Trophoblast cell (in vitro differentiated cells and primary cell): ENCODE data around the gene MAP1LC3B2.

ENCODE experiments used
- DNase-seq, 2 donors: peaks; one replicate each; pipeline ENCODE4 v3.0.0-alpha.2; 2016
- H2AFZ ChIP-seq: 2 replicates; pipeline ENCODE4 v1.6.1; 2013; ENCODE audit warnings: low read length, moderate library complexity, mild to moderate bottlenecking; ENCODE audit not compliant: insufficient read depth, poor library complexity
- H2AK5ac ChIP-seq: 2 replicates; pipeline ENCODE4 v1.6.1; 2013; ENCODE audit warnings: mild to moderate bottlenecking, low read length
- H2BK120ac ChIP-seq: 2 replicates; pipeline ENCODE4 v1.6.1; 2013; ENCODE audit warnings: low read length, mild to moderate bottlenecking, moderate library complexity; ENCODE audit not compliant: insufficient read depth, poor library complexity
- H2BK12ac ChIP-seq: 2 replicates; pipeline ENCODE4 v1.6.1; 2013; ENCODE audit warnings: mild to moderate bottlenecking, low read length, moderate library complexity
- H2BK5ac ChIP-seq: 2 replicates; pipeline ENCODE4 v1.6.1; 2013; ENCODE audit warnings: low read length, low read depth, moderate library complexity, mild to moderate bottlenecking; ENCODE audit not compliant: poor library complexity
- H3K14ac ChIP-seq: 2 replicates; pipeline ENCODE4 v1.6.1; 2013; ENCODE audit warnings: mild to moderate bottlenecking, low read length
- H3K18ac ChIP-seq: 2 replicates; pipeline ENCODE4 v1.6.1; 2013; ENCODE audit warnings: mild to moderate bottlenecking, low read length
- H3K23ac ChIP-seq: 2 replicates; pipeline ENCODE4 v1.6.1; 2013; ENCODE audit warnings: low read length
- H3K27ac ChIP-seq: 2 replicates; pipeline ENCODE4 v1.5.1; 2013; ENCODE audit warnings: low read depth, mild to moderate bottlenecking, inconsistent platforms, low read length, moderate library complexity
- H3K27me3 ChIP-seq: 2 replicates; pipeline ENCODE4 v1.6.1; 2013; ENCODE audit warnings: inconsistent platforms, mild to moderate bottlenecking, low read length, moderate library complexity; ENCODE audit not compliant: insufficient read depth
- H3K36me3 ChIP-seq, 2 experiments: 1 replicate in 1 of 2; 2 replicates in 1 of 2; pipeline ENCODE4 v1.6.1; 2013; ENCODE audit warnings: low read length in 2 of 2, mild to moderate bottlenecking in 2 of 2, moderate library complexity in 1 of 2; ENCODE audit not compliant: insufficient read depth in 2 of 2, control insufficient read depth in 1 of 2
- H3K4ac ChIP-seq: 2 replicates; pipeline ENCODE4 v1.6.1; 2013; ENCODE audit warnings: low read depth, mild to moderate bottlenecking, low read length, moderate library complexity
- H3K4me1 ChIP-seq, 2 experiments: 1 replicate in 1 of 2; 2 replicates in 1 of 2; pipeline ENCODE4 v1.6.1; 2013; ENCODE audit warnings: low read length in 2 of 2, mild to moderate bottlenecking in 2 of 2, moderate library complexity in 1 of 2; ENCODE audit not compliant: insufficient read depth in 2 of 2, control insufficient read depth in 1 of 2
- H3K4me2 ChIP-seq: 2 replicates; pipeline ENCODE4 v1.6.1; 2013; ENCODE audit warnings: inconsistent platforms, mild to moderate bottlenecking, low read length, moderate library complexity
- H3K4me3 ChIP-seq: 2 replicates; pipeline ENCODE4 v1.5.1; 2013; ENCODE audit warnings: mild to moderate bottlenecking, low read depth, low read length, inconsistent platforms
- H3K79me1 ChIP-seq: one replicate; pipeline ENCODE4 v1.6.1; 2013; ENCODE audit warnings: low read length
- H3K79me2 ChIP-seq: 2 replicates; pipeline ENCODE4 v1.6.1; 2013; ENCODE audit warnings: low read length, mild to moderate bottlenecking; ENCODE audit not compliant: control insufficient read depth, insufficient read depth, poor library complexity
- H3K9ac ChIP-seq: 2 replicates; pipeline ENCODE4 v1.6.1; 2013; ENCODE audit warnings: mild to moderate bottlenecking, low read length
- H3K9me3 ChIP-seq: 2 replicates; pipeline ENCODE4 v1.6.1; 2013; ENCODE audit warnings: low read depth, mild to moderate bottlenecking, control low read depth, inconsistent platforms, low read length; ENCODE audit not compliant: insufficient read depth
- H4K12ac ChIP-seq: 2 replicates; pipeline ENCODE4 v1.6.1; 2013; ENCODE audit warnings: low read depth, mild to moderate bottlenecking, low read length, moderate library complexity
- H4K8ac ChIP-seq: 2 replicates; pipeline ENCODE4 v1.6.1; 2013; ENCODE audit warnings: low read depth, mild to moderate bottlenecking, low read length, moderate library complexity
- H4K91ac ChIP-seq: one replicate; pipeline ENCODE4 v1.6.1; 2013; ENCODE audit warnings: low read depth, mild to moderate bottlenecking, low read length, moderate library complexity
- WGBS: extraction: QIAGEN DNeasy Blood & Tissue Kit; methylation state at CpG from one replicate; pipeline ENCODE4 v1.1.7; 2013; ENCODE audit warnings: missing lambda C conversion rate; ENCODE audit not compliant: insufficient read length, insufficient coverage; ENCODE audit errors: extremely low coverage; 5-methylcytosine and 5-hydroxymethylcytosine counted together

The MAP1LC3B2 gene

DNA sequence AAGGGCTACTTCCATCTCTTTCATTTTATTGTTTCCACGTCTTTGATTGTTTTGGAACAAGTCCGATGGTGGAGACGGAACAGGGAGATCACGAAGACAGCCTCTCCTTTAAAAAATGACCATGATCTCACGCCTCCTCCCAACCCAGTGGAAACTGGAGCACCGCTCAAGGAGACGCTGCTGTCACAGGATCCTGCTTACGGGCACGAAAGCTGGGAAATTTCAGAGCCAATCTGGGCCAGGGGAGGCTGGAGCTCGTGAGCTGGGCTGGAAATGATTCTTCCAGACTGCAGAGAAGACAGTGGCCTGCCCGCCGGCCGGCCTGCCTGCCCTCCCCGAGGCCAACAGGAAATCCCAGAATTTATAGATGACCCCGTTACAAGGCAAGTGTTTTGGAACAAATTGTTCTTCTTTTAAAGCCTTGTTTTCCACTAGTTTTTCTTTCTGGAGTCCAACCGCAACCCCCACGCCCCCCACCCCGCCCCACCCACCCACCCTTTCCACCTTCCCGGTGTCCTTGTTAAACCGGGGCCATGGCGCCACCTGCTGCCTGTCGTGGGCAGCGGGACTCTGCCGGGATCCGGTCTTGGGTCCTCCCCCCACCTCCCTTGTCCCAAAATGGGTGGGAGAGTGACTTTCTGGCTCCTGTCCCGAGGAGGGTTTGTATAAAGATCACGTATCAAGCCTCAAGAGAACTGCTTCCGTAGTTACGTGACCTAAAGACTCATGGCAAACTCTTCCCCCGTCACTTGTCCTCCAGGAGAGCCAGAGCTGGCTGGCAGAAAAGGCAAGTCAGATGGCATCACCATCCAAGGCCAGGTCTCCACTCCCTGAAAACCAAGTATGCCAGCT is 40.3 kb downstream of the MAP1LC3B2 start:
- Histone ChIP-seq H3K23ac (no peak overlapping the region), H2BK5ac (peak overlapping the region; percentile 44), H4K91ac (peak overlapping the region; percentile 28), H2AK5ac (peak overlapping the region; percentile 35), H3K9me3 (no peaks in the 10 kb centered on the region), H3K4me2 (no peak overlapping the region), H3K4ac (no peak overlapping the region), H3K4me3 (no peak overlapping the region), H3K79me1 (peaks cover 23% of the 10 kb centered on the region), H2BK12ac (peak overlapping the region; percentile 55), H3K27ac (peak overlapping the region; percentile 4), H2BK120ac (peak overlapping the region; percentile 4), H3K27me3 (no peaks in the 10 kb centered on the region), H3K9ac (no peak overlapping the region), H3K36me3 (no peaks in the 10 kb centered on the region), H3K79me2 (no peaks in the 10 kb centered on the region), H4K12ac (no peak overlapping the region), H3K14ac (peak overlapping the region; percentile 55), H4K8ac (no peak overlapping the region), H3K18ac (peak overlapping the region; percentile 25), H3K4me1 (peaks cover 28 to 31% of the 10 kb centered on the region in 2 experiments), H2AFZ (no peak overlapping the region)
- peak; percentile 57 to 66 for DNase-seq
- WGBS = no CpG with 5 or more reads among the region's 30 CpGs

DNA sequence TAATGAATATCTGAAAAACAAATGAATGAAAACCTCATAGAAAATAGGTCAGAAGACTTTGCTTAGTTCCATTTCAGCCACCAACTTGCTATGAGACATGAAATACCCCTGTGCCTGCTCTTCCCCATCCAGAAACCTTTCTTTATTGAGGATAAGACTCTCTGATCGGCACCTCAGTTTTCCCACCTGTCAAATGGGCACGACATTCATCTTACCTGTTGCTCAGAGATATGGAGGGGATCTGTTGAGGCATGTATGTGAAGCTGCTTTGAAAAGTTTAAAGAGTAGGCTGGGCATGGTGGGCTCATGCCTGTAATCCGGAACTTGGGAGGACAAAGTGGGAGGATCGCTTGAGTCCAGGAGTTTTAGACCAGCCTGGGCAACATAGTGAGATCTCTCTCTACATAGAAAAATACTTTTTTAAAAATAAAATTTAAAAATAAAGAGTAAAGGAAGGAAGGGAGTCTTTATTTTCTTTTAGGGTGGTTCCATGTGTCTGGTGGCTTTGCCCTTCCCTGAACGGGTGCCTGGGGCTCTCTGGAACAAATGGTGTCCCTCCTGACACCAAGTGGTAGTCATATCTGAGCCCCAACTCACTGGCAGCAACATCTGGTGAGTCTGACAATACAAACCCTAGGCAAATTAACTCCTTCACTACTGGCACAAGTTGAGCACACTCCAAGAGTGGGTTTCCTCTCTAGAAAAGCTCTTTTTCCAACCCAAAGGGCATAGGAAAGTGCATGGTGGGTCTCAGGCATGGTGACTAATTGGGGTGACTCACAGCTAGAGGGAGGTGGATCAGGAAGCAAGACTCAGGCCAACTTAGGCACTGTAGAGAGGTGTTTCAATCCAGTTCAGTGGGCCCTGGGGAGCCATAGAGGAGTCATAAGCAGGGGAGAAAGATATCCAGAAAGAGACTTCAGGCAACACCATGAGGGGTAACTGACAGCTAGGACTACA is 42.1 kb downstream of the MAP1LC3B2 start:
- no peak overlapping the region for H2AK5ac ChIP-seq
- H4K91ac ChIP-seq = peak overlapping the region; percentile 63
- WGBS = no CpG with 5 or more reads among the region's 5 CpGs
- peaks cover 25% of the 10 kb centered on the region for H3K79me1 ChIP-seq
- no peak overlapping the region for H2AFZ ChIP-seq
- H3K4me1 ChIP-seq = peaks cover 28 to 31% of the 10 kb centered on the region in 2 experiments
- no peaks in the 10 kb centered on the region for H3K9me3 ChIP-seq
- H4K12ac ChIP-seq = no peak overlapping the region
- peak overlapping the region; percentile 22 for H3K18ac ChIP-seq
- no peak for DNase-seq
- H3K4ac ChIP-seq = peak overlapping the region; percentile 29
- H3K27me3 ChIP-seq = no peaks in the 10 kb centered on the region
- no peak overlapping the region for H2BK120ac ChIP-seq
- no peak overlapping the region for H3K4me3 ChIP-seq
- H4K8ac ChIP-seq = peak overlapping the region; percentile 10
- H3K36me3 ChIP-seq = no peaks in the 10 kb centered on the region
- H3K79me2 ChIP-seq = no peaks in the 10 kb centered on the region
- H3K23ac ChIP-seq = no peak overlapping the region
- H2BK5ac ChIP-seq = peak overlapping the region; percentile 13
- H2BK12ac ChIP-seq = peak overlapping the region; percentile 90
- H3K14ac ChIP-seq = no peak overlapping the region
- no peak overlapping the region for H3K27ac ChIP-seq
- H3K9ac ChIP-seq = no peak overlapping the region
- no peak overlapping the region for H3K4me2 ChIP-seq

DNA sequence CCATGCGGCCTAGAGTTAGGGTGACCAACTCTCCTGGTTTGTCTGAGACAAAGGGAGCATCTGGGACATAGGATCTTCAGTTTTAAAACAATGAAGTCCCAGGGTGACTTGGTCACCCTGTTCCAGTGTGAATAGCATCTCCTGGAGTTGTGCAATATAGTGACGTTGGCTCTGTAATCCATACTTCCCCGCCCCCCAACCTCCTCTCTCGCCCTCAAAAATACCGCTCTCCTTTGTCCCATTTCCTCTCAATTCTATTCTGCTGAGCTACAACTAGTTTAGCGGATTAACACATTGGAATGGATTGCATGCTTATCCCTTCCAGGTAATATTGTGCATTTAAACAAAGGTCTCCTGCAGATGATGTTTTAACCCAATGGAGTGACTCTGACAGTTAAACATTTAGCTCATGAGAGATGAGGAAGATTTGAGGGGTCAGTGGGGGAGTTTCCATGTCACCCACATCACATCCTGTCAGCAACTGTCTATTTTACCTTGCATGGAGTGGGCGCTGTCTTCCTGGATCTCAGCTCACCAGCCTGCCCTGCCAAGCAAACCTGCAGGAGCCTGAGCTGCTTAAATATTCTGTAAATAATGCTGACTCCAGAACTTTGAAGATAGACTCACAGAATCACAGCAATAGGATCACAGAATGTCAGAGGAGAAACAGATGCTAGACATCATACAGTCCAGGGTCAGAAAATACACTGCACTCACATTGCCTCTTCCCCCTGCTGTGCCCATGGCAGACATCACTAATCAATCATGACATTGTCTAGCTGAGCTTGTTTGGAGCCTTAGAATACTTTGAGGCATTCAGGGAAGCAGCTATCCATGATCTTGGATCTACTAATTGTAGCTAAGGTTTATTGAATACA is 43.0 kb downstream of the MAP1LC3B2 start:
- Histone ChIP-seq H2BK12ac (peak overlapping the region; percentile 92), H3K4me2 (no peak overlapping the region), H3K79me1 (peaks cover 25% of the 10 kb centered on the region), H3K9me3 (no peaks in the 10 kb centered on the region), H3K4me1 (peaks cover 28 to 31% of the 10 kb centered on the region in 2 experiments), H3K79me2 (no peaks in the 10 kb centered on the region), H4K12ac (no peak overlapping the region), H2AFZ (no peak overlapping the region), H3K36me3 (no peaks in the 10 kb centered on the region), H3K4me3 (no peak overlapping the region), H2BK120ac (no peak overlapping the region), H2BK5ac (no peak overlapping the region), H3K9ac (no peak overlapping the region), H2AK5ac (no peak overlapping the region), H3K23ac (no peak overlapping the region), H3K14ac (peak overlapping the region; percentile 60), H3K27me3 (no peaks in the 10 kb centered on the region), H4K91ac (peak overlapping the region; percentile 63), H3K4ac (no peak overlapping the region), H3K27ac (no peak overlapping the region), H3K18ac (peak overlapping the region; percentile 22), H4K8ac (peak overlapping the region; percentile 10)
- DNase-seq = no peak
- WGBS = no CpG with 5 or more reads among the region's 7 CpGs
